Stomach (tissue), 9 donors: Measurements from ENCODE around the gene ATP6V0B. TPM values are rescaled to one million over a fixed set of nuclear protein-coding genes. Genes with fewer than 3 reads are reported as not detected.

Experiments used
- DNase-seq, 2 donors: peaks; one replicate each; pipeline versions ENCODE4 v3.0.0 to v3.0.0-alpha.2; 2013 to 2019
- H3K27ac ChIP-seq, 5 donors: fragments of 200-600 bp in 4 of 5; sonication (generic) in 4 of 5; one replicate each; pipeline ENCODE4 v1.5.1; 2013 to 2019; ENCODE audit warnings: mild to moderate bottlenecking in 1 of 5, moderate library complexity in 1 of 5
- H3K27me3 ChIP-seq, 3 donors: fragments of 200-600 bp; sonication (generic); one replicate each; pipeline ENCODE4 v1.5.1; 2017 to 2019; ENCODE audit warnings: mixed run types in 1 of 3
- H3K36me3 ChIP-seq, 4 donors: fragments of 200-600 bp; sonication (generic); 1 replicate in 3 of 4; 2 replicates in 1 of 4; pipeline ENCODE4 v1.5.1; 2016 to 2019
- H3K4me1 ChIP-seq, 4 donors: fragments of 200-600 bp; sonication (generic); one replicate each; pipeline ENCODE4 v1.5.1; 2016 to 2019
- H3K4me3 ChIP-seq, 4 donors: fragments of 200-600 bp; sonication (generic) in 3 of 4; one replicate each; pipeline ENCODE4 v1.5.1; 2016 to 2019; ENCODE audit warnings: mild to moderate bottlenecking in 1 of 4
- H3K9me3 ChIP-seq, 4 donors: fragments of 200-600 bp; sonication (generic); one replicate each; pipeline ENCODE4 v1.5.1; 2016 to 2019
- EP300 ChIP-seq: sonication (generic); formaldehyde crosslinking; IDR thresholded peaks from one replicate; pipeline ENCODE4 v1.6.1; 2017; ENCODE audit warnings: antibody characterized with exemption
- POLR2A ChIP-seq, 4 donors: fragments of 450-650 bp; IDR thresholded peaks; one replicate each; pipeline ENCODE4 v1.6.1; 2016; ENCODE audit warnings: antibody characterized with exemption in 4 of 4, control low read depth in 2 of 4, mild to moderate bottlenecking in 1 of 4, moderate library complexity in 1 of 4
- POLR2AphosphoS5 ChIP-seq, 3 donors: sonication (generic); formaldehyde crosslinking; IDR thresholded peaks; one replicate each; pipeline ENCODE4 v1.6.1; 2016; ENCODE audit warnings: antibody characterized with exemption in 3 of 3
- WGBS, 5 donors: extraction: QIAGEN DNeasy Blood & Tissue Kit in 3 of 5; methylation state at CpG; one replicate each; pipeline versions ENCODE4 v1.1.5 to v1.1.7; 2013 to 2018; 5-methylcytosine and 5-hydroxymethylcytosine counted together
- intact Hi-C: fragments of 100-400 bp; cut with DNase I; formaldehyde crosslinking; loops from one replicate; pipeline ENCODE4 v1.15.1; 2023; ENCODE audit warnings: low total_unique reads
- polyA plus RNA-seq, 3 donors: library from polyadenylated mRNA; stranded (reverse); fragments of 200-250 nt; gene quantifications; one replicate each; pipeline ENCODE4 v1.2.3, GENCODE V29; 2013
- total RNA-seq, 5 donors: library from RNA; depleted of rRNA; stranded (reverse); fragments of >200 nt; gene quantifications; one replicate each; pipeline versions ENCODE4 v1.1.0 to v1.2.3, GENCODE V29; 2014 to 2016
- TF ChIP-seq, protein P1 (sequence below), 7 experiments: fragments of 450-650 bp in 4 of 7; fragments of 200-600 bp in 3 of 7; sonication (generic) in 3 of 7; IDR thresholded peaks; one replicate each; pipeline ENCODE4 v1.5.1; 2016 to 2019; ENCODE audit warnings: antibody characterized with exemption in 7 of 7, control low read depth in 2 of 7, mild to moderate bottlenecking in 1 of 7
- donor health status: healthy with polysubstance abuse.
- donor health status: Bipolar disorder and iron deficiency.
- donor health status: healthy.

ATP6V0B gene
- total and polyA plus RNA-seq, 8 donors = 32.1 to 188 (median 94.7) TPM

- Histone ChIP-seq H3K4me1 (peaks cover 52 to 71% (median 65%) of the 10 kb centered on the region in 4 donors), H3K36me3 (peaks cover 12 to 45% (median 26%) of the 10 kb centered on the region in 4 donors), H3K27me3 (no peaks in the 10 kb centered on the region), H3K27ac (peak overlapping the region in 1 of 5 donors; percentile 70), H3K4me3 (peak overlapping the region in 1 of 4 donors; percentile 72), H3K9me3 (no peaks in the 10 kb centered on the region)
- intact Hi-C loops = no loop called here
- DNase-seq = no peak
- TF ChIP-seq POLR2A (IDR thresholded peaks at IDR 0.05) = no peak
- TF ChIP-seq, protein P1, sequence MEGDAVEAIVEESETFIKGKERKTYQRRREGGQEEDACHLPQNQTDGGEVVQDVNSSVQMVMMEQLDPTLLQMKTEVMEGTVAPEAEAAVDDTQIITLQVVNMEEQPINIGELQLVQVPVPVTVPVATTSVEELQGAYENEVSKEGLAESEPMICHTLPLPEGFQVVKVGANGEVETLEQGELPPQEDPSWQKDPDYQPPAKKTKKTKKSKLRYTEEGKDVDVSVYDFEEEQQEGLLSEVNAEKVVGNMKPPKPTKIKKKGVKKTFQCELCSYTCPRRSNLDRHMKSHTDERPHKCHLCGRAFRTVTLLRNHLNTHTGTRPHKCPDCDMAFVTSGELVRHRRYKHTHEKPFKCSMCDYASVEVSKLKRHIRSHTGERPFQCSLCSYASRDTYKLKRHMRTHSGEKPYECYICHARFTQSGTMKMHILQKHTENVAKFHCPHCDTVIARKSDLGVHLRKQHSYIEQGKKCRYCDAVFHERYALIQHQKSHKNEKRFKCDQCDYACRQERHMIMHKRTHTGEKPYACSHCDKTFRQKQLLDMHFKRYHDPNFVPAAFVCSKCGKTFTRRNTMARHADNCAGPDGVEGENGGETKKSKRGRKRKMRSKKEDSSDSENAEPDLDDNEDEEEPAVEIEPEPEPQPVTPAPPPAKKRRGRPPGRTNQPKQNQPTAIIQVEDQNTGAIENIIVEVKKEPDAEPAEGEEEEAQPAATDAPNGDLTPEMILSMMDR (IDR thresholded peaks at IDR 0.05) = no peak
- TF ChIP-seq EP300 = no peak
- no peak for TF ChIP-seq POLR2AphosphoS5 (IDR thresholded peaks at IDR 0.05)
- WGBS, 5 donors = 81 to 86% (median 82%) methylated on average over 9 of the region's 9 CpGs
Measured at GRCh38 chr1:43977376-43978263, 2.9 kb downstream of the ATP6V0B start.

DNA sequence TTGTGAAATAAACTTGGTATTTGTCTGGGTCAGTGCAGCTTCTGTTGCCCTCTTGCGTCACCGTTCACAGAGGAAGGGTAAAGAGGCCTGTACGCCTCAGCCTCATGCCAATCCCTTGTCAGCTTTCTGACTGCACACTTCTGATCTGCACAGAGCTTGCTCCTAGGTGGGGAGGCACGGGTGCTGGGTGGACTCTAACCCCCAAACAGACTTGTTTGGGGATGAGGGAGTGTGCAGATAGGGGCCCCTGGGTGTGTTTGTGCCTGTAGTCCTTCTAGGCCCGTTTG is 3.4 kb downstream of the ATP6V0B start:
- Histone ChIP-seq H3K9me3 (no peaks in the 10 kb centered on the region), H3K27me3 (no peaks in the 10 kb centered on the region), H3K27ac (peak overlapping the region in 1 of 5 donors; percentile 70), H3K36me3 (peaks cover 10 to 45% (median 24%) of the 10 kb centered on the region in 4 donors), H3K4me3 (peak overlapping the region in 2 of 4 donors; percentile 53 to 55), H3K4me1 (peaks cover 52 to 71% (median 65%) of the 10 kb centered on the region in 4 donors)
- WGBS, 5 donors = 45 to 59% (median 52%) methylated on average over 5 of the region's 5 CpGs
- intact Hi-C loops = no loop called here
- no peak for TF ChIP-seq EP300
- no peak for TF ChIP-seq POLR2A (IDR thresholded peaks at IDR 0.05)
- TF ChIP-seq POLR2AphosphoS5 (IDR thresholded peaks at IDR 0.05) = no peak
- TF ChIP-seq, protein P1 (IDR thresholded peaks at IDR 0.05) = no peak
- no peak for DNase-seq

- intact Hi-C loops = no loop called here
- TF ChIP-seq, protein P1 (IDR thresholded peaks at IDR 0.05) = no peak
- no peak for TF ChIP-seq POLR2A (IDR thresholded peaks at IDR 0.05)
- Histone ChIP-seq H3K9me3 (no peaks in the 10 kb centered on the region), H3K27me3 (no peaks in the 10 kb centered on the region), H3K4me3 (peak within 1 kb of the TSS; percentile 70 to 94 (median 88)), H3K36me3 (peaks cover 10 to 46% (median 25%) of the 10 kb centered on the region in 4 donors), H3K4me1 (peaks cover 51 to 69% (median 64%) of the 10 kb centered on the region in 4 donors), H3K27ac (peak within 1 kb of the TSS; percentile 43 to 83 (median 76))
- WGBS, 5 donors = 5 to 17% (median 6%) methylated on average over 17 to 54 of the region's 54 CpGs
- DNase-seq = peak; percentile 43 to 79
Measured at GRCh38 chr1:43978551-43979260, 3.9 kb downstream of the ATP6V0B start, which contains the start of gene B4GALT2. Gene B4GALT2 (plus strand): TSS chr1:43979210. CDS start chr1:43981161, 1,951 bp downstream.

DNA sequence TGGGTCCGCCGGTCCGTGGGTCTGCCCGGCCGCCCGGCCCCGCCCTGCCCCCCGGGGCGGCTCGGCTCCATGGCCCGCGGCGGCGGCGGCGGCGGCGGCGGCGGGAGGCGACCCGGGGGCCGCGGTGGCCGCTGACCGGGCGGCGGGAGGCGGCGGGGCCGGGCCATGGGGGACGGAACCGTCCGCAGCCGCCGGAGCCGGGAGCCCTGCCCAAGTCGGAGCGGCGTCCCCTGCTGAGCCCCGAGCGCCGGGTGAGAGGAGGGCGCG is 4.4 kb downstream of the ATP6V0B start:
- Histone ChIP-seq H3K4me1 (peaks cover 46 to 64% (median 59%) of the 10 kb centered on the region in 4 donors), H3K36me3 (peaks cover 10 to 50% (median 28%) of the 10 kb centered on the region in 4 donors), H3K9me3 (no peaks in the 10 kb centered on the region), H3K27ac (peak overlapping the region; percentile 41 to 83 (median 76)), H3K4me3 (peak overlapping the region; percentile 70 to 94 (median 88)), H3K27me3 (no peaks in the 10 kb centered on the region)
- intact Hi-C loops = no loop called here
- WGBS, 5 donors = 0 to 3% (median 2%) methylated on average over 3 to 39 of the region's 45 CpGs; no CpG with 5 or more reads in 1 of the 5 donors
- DNase-seq = no peak
- TF ChIP-seq POLR2AphosphoS5 (IDR thresholded peaks at IDR 0.05) (no peak), POLR2A (IDR thresholded peaks at IDR 0.05) (no peak)
- TF ChIP-seq, protein P1 (IDR thresholded peaks at IDR 0.05) = no peak
